Measurements from ENCODE around the gene CHRD.

Gene CHRD

DNA sequence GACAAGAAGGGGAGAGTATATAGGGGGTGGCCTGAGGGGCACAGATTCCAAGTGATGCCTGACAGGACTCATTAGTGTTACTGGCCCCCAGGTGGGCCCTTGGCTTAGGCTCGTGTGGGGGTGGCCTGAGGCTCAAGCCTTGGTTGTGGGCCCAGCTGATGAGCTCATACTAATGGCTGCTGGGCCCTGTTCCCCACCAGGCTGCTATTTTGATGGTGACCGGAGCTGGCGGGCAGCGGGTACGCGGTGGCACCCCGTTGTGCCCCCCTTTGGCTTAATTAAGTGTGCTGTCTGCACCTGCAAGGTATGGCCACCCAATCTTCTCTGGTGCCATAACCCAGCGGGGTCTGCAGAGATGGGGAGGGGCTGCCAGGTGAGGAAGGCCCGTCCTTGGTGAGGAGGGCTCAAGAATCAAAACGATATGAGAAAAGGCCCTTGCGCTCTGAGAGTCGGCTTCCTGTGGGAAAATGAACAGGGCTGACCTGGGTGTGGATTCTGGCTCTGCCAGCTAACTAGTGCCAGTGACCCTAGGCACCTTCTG, 7.4 kb downstream of the CHRD start:
- no peak overlapping the region for H3K27ac ChIP-seq
- TF ChIP-seq, protein P1, sequence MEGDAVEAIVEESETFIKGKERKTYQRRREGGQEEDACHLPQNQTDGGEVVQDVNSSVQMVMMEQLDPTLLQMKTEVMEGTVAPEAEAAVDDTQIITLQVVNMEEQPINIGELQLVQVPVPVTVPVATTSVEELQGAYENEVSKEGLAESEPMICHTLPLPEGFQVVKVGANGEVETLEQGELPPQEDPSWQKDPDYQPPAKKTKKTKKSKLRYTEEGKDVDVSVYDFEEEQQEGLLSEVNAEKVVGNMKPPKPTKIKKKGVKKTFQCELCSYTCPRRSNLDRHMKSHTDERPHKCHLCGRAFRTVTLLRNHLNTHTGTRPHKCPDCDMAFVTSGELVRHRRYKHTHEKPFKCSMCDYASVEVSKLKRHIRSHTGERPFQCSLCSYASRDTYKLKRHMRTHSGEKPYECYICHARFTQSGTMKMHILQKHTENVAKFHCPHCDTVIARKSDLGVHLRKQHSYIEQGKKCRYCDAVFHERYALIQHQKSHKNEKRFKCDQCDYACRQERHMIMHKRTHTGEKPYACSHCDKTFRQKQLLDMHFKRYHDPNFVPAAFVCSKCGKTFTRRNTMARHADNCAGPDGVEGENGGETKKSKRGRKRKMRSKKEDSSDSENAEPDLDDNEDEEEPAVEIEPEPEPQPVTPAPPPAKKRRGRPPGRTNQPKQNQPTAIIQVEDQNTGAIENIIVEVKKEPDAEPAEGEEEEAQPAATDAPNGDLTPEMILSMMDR (conservative IDR thresholded peaks at IDR 0.05): no peak
- TF ChIP-seq ZFX (IDR thresholded peaks at IDR 0.05): no peak

DNA sequence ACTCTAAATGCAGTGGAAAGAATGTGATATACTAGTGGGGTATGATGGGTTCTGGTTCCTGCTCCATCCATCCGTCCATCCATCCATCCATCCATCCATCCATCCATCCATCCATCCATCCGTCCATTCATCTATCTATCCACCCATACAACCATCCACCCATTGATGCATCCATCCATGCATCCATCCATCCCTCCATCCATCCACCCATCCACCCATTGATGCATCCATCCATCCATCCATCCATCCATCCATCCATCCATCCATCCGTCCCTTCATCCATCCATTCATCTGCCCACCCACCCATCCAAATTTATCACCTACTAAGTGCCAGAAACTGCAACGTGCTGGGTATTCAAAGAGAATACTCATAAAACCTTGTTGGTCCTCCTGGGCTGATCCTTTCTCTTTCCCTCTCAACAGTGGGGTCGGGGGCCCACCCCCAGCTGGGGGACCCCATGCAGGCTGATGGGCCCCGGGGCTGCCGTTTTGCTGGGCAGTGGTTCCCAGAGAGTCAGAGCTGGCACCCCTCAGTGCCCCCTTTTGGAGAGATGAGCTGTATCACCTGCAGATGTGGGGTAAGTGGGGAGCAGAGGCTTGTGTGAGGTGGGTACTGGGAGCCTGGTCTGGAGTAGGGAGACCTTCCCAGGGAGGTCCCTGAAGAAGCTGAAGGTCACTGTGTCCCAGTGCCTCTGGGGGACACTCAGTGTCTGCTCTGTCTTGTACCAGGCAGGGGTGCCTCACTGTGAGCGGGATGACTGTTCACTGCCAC, 8.5 kb downstream of the CHRD start:
- TF ChIP-seq ZFX (IDR thresholded peaks at IDR 0.05): no peak
- TF ChIP-seq, protein P1 (conservative IDR thresholded peaks at IDR 0.05): no peak

GRCh38 chr3:184388936-184389230, 9.0 kb downstream of the CHRD start:
- no peak overlapping the region for H3K27ac ChIP-seq
- no peak for TF ChIP-seq ZFX (IDR thresholded peaks at IDR 0.05)
- TF ChIP-seq, protein P1 (conservative IDR thresholded peaks at IDR 0.05): no peak

More for the DNA sequence above, 8.5 kb downstream of the CHRD start:
- no peak overlapping the region for H3K27ac ChIP-seq

DNA sequence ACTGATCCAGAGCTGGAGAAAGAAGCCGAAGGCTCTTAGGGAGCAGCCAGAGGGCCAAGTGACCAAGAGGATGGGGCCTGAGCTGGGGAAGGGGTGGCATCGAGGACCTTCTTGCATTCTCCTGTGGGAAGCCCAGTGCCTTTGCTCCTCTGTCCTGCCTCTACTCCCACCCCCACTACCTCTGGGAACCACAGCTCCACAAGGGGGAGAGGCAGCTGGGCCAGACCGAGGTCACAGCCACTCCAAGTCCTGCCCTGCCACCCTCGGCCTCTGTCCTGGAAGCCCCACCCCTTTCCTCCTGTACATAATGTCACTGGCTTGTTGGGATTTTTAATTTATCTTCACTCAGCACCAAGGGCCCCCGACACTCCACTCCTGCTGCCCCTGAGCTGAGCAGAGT, 9.5 kb downstream of the CHRD start:
- TF ChIP-seq, protein P1 (conservative IDR thresholded peaks at IDR 0.05): no peak
- no peak for TF ChIP-seq ZFX (IDR thresholded peaks at IDR 0.05)

DNA sequence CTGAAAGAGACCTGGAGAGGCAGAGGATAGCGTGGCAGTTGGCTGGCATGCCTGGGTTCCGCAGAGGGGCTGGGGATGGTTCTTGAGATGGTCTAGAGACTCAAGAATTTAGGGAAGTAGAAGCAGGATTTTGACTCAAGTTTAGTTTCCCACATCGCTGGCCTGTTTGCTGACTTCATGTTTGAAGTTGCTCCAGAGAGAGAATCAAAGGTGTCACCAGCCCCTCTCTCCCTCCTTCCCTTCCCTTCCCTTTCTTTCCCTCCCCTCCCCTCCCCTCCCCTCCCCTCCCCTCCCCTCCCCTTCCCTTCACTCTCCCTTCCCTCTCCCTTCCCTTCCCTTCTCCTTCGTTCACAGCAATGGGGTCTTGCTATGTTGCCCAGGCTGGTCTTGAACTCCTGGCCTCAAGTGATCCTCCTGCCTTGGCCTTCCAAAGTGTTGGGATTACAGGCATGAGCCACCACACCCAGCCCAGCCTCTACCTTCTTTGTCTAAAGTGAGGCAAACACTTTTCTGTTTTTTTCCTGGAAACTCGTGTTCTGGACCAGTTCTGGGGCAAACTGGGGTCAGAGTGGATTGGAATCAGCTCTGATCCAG, 10.2 kb downstream of the CHRD start:
- no peak overlapping the region for H3K27ac ChIP-seq
- TF ChIP-seq, protein P1 (conservative IDR thresholded peaks at IDR 0.05): no peak
- TF ChIP-seq ZFX (IDR thresholded peaks at IDR 0.05): no peak

More for the DNA sequence above, 9.5 kb downstream of the CHRD start:
- H3K27ac ChIP-seq: no peak overlapping the region

DNA sequence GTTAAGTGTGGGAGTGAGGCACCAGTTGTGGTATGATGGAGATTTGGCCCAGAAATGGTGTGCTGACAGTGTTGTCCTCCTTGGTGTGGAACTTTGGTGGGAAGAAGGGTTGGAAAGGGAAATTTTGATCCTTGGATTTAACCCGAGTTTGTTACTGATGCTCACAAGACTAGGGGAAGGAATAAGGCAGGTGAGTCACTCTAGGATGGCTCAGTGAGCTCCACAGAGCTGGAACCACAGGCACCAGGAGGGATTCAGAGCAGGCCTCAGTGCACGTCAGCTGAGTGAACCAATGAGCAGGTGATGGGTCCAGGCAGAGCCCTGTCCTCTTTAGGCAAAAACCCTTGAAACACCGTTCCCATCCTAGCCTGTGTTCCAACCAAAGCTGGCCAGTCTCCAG, 11.4 kb downstream of the CHRD start:
- H3K27ac ChIP-seq: no peak overlapping the region
- TF ChIP-seq ZFX (IDR thresholded peaks at IDR 0.05): no peak
- TF ChIP-seq, protein P1 (conservative IDR thresholded peaks at IDR 0.05): no peak

GRCh38 chr3:184395320-184395660, 15.4 kb downstream of the CHRD start:
- H3K27ac ChIP-seq: no peak overlapping the region
- TF ChIP-seq, protein P1 (conservative IDR thresholded peaks at IDR 0.05): no peak
- TF ChIP-seq ZFX (IDR thresholded peaks at IDR 0.05): no peak
